Smooth muscle cell (in vitro differentiated cells): ENCODE measurements around the gene PDGFD. TPM values are rescaled to one million over a fixed set of nuclear protein-coding genes. Genes with fewer than 3 reads are reported as not detected.

ENCODE experiments used
- DNase-seq: peaks from one replicate; lab custom pipeline; 2025; ENCODE audit not compliant: unreplicated experiment; lab: John Stamatoyannopoulos, UW
- H2AFZ ChIP-seq: fragments of 200-600 bp; sonication (generic); 2 replicates; pipeline ENCODE4 v1.6.0; 2016; ENCODE audit warnings: antibody characterized with exemption, low read depth, mild to moderate bottlenecking
- H3F3A ChIP-seq: fragments of 200-600 bp; sonication (generic); 2 replicates; pipeline ENCODE4 v1.6.0; 2017; ENCODE audit warnings: antibody characterized with exemption, low read depth
- H3K27ac ChIP-seq: fragments of 200-600 bp; sonication (generic); 2 replicates; pipeline ENCODE4 v1.5.1; 2016; ENCODE audit warnings: low read depth, mild to moderate bottlenecking
- H3K27me3 ChIP-seq: fragments of 200-600 bp; sonication (generic); 2 replicates; pipeline ENCODE4 v1.6.1; 2016; ENCODE audit warnings: low read depth, mild to moderate bottlenecking
- H3K36me3 ChIP-seq: fragments of 200-600 bp; sonication (generic); 2 replicates; pipeline ENCODE4 v1.5.1; 2016; ENCODE audit warnings: low read depth
- H3K4me1 ChIP-seq: fragments of 200-600 bp; sonication (generic); 2 replicates; pipeline ENCODE4 v1.5.1; 2016; ENCODE audit warnings: low read depth
- H3K4me2 ChIP-seq: fragments of 200-600 bp; sonication (generic); 2 replicates; pipeline ENCODE4 v1.6.0; 2016; ENCODE audit warnings: mild to moderate bottlenecking
- H3K4me3 ChIP-seq: fragments of 200-600 bp; sonication (generic); 2 replicates; pipeline ENCODE4 v1.5.1; 2016; ENCODE audit warnings: mild to moderate bottlenecking
- H3K79me2 ChIP-seq: fragments of 200-600 bp; sonication (generic); 2 replicates; pipeline ENCODE4 v1.6.0; 2016; ENCODE audit warnings: low read depth, mild to moderate bottlenecking
- H3K9ac ChIP-seq: fragments of 200-600 bp; sonication (generic); 2 replicates; pipeline ENCODE4 v1.6.0; 2016; ENCODE audit warnings: low read depth
- H3K9me3 ChIP-seq: fragments of 200-600 bp; sonication (generic); replicated peaks from 2 replicates; pipeline ENCODE4 v1.5.1; 2016; ENCODE audit warnings: low read depth
- H4K20me1 ChIP-seq: fragments of 200-600 bp; sonication (generic); 2 replicates; pipeline ENCODE4 v1.6.0; 2016; ENCODE audit warnings: low read depth
- CTCF ChIP-seq: fragments of 200-600 bp; sonication (generic); IDR thresholded peaks from 2 replicates; pipeline ENCODE4 v1.5.1; 2017; ENCODE audit warnings: borderline replicate concordance, mild to moderate bottlenecking, antibody characterized with exemption; ENCODE audit not compliant: insufficient read depth, poor library complexity, severe bottlenecking
- whole genome bisulfite sequencing: methylation state at CpG from one replicate; pipeline ENCODE4 v1.1.7; 2016; ENCODE audit warnings: low lambda C conversion rate; 5-methylcytosine and 5-hydroxymethylcytosine counted together
- polyA plus RNA-seq: library from polyadenylated mRNA; unstranded; fragments of >200 nt; fragmentation: Nextera tagmentation; extraction: Ambion mirVana; gene quantifications from 2 replicates; pipeline ENCODE4 v1.2.1, GENCODE V29; 2016
- total RNA-seq: library from RNA; depleted of rRNA; stranded (reverse); fragments of >200 nt; gene quantifications from 2 replicates; pipeline ENCODE4 v1.2.3, GENCODE V29; 2014

The PDGFD gene
- total and polyA plus RNA-seq, 2 experiments from 2014 or later: 1.5 to 10.0 TPM

- Histone ChIP-seq H3K4me1 (no peaks in the 10 kb centered on the region), H3K4me2 (no peak overlapping the region), H3K27ac (no peak overlapping the region), H3K9me3 (no peaks in the 10 kb centered on the region), H4K20me1 (no peaks in the 10 kb centered on the region), H3F3A (no peaks in the 10 kb centered on the region), H3K36me3 (no peaks in the 10 kb centered on the region), H3K27me3 (no peaks in the 10 kb centered on the region), H2AFZ (no peak overlapping the region), H3K4me3 (no peak overlapping the region), H3K9ac (no peak overlapping the region), H3K79me2 (no peaks in the 10 kb centered on the region)
- 97% methylated on average over 1 of the region's 1 CpG for WGBS
- DNase-seq: no peak
- no peak for TF ChIP-seq CTCF
Measured at GRCh38 chr11:103944251-103944940, 219.6 kb downstream of the PDGFD start.

GRCh38 chr11:103942646-103943045, 221.3 kb downstream of the PDGFD start:
- no peaks in the 10 kb centered on the region for H3F3A ChIP-seq
- no peaks in the 10 kb centered on the region for H3K4me1 ChIP-seq
- H3K9me3 ChIP-seq: no peaks in the 10 kb centered on the region
- no peak overlapping the region for H3K4me2 ChIP-seq
- no peak overlapping the region for H2AFZ ChIP-seq
- H3K79me2 ChIP-seq: no peaks in the 10 kb centered on the region
- H3K4me3 ChIP-seq: no peak overlapping the region
- no peak for TF ChIP-seq CTCF
- no peaks in the 10 kb centered on the region for H4K20me1 ChIP-seq
- H3K27me3 ChIP-seq: no peaks in the 10 kb centered on the region
- H3K9ac ChIP-seq: no peak overlapping the region
- H3K27ac ChIP-seq: no peak overlapping the region
- 94% methylated on average over 1 of the region's 1 CpG for WGBS
- DNase-seq: no peak
- H3K36me3 ChIP-seq: no peaks in the 10 kb centered on the region

GRCh38 chr11:103940551-103940950, 223.4 kb downstream of the PDGFD start:
- Histone ChIP-seq H4K20me1 (no peaks in the 10 kb centered on the region), H2AFZ (no peak overlapping the region), H3K9ac (no peak overlapping the region), H3F3A (no peaks in the 10 kb centered on the region), H3K9me3 (no peaks in the 10 kb centered on the region), H3K4me3 (no peak overlapping the region), H3K4me1 (no peaks in the 10 kb centered on the region), H3K79me2 (no peaks in the 10 kb centered on the region), H3K4me2 (no peak overlapping the region), H3K27me3 (no peaks in the 10 kb centered on the region), H3K27ac (no peak overlapping the region), H3K36me3 (no peaks in the 10 kb centered on the region)
- no peak for DNase-seq
- TF ChIP-seq CTCF: no peak
- 83% methylated on average over 2 of the region's 2 CpGs for WGBS

- no peak for DNase-seq
- H3K4me3 ChIP-seq: no peak overlapping the region
- H3K9ac ChIP-seq: no peak overlapping the region
- H3K36me3 ChIP-seq: no peaks in the 10 kb centered on the region
- no peak overlapping the region for H3K4me2 ChIP-seq
- peak overlapping the region; percentile 18 for H2AFZ ChIP-seq
- WGBS: 94% methylated on average over 3 of the region's 3 CpGs
- H3K9me3 ChIP-seq: no peaks in the 10 kb centered on the region
- H4K20me1 ChIP-seq: no peaks in the 10 kb centered on the region
- H3K27ac ChIP-seq: no peak overlapping the region
- H3K79me2 ChIP-seq: no peaks in the 10 kb centered on the region
- H3K4me1 ChIP-seq: no peaks in the 10 kb centered on the region
- no peaks in the 10 kb centered on the region for H3K27me3 ChIP-seq
- TF ChIP-seq CTCF: no peak
- no peaks in the 10 kb centered on the region for H3F3A ChIP-seq
Measured at GRCh38 chr11:103939694-103940093, 224.3 kb downstream of the PDGFD start.
